Occipital lobe (tissue), 2 donors: ENCODE results near the gene SUPT5H. TPM values are rescaled to one million over a fixed set of nuclear protein-coding genes. Genes with fewer than 3 reads are reported as not detected.
"Not testable (repeated sequence)": the region's sequence is repeated elsewhere in the genome, so short reads cannot be mapped to it uniquely, and the experiment has no call there.

Source experiments
- DNase-seq: peaks from one replicate; lab custom pipeline; 2025; lab: John Stamatoyannopoulos, UW
- total RNA-seq: library from RNA; depleted of rRNA; stranded (reverse); fragments of >200 nt; gene quantifications from one replicate; pipeline ENCODE4 v1.2.3, GENCODE V29; 2014

SUPT5H gene
- total RNA-seq, 1 donor from 2014 or later: 47.9 TPM

- no peak for DNase-seq
Observed at GRCh38 chr19:39425744-39426143, 19.6 kb upstream of the SUPT5H start.

GRCh38 chr19:39426170-39426569 lies 19.2 kb upstream of the SUPT5H start:
- DNase-seq: no peak

- DNase-seq: no peak
Observed at GRCh38 chr19:39427707-39428106, 17.7 kb upstream of the SUPT5H start.

GRCh38 chr19:39428283-39429112 lies 16.9 kb upstream of the SUPT5H start:
- DNase-seq: no peak

GRCh38 chr19:39430675-39431593 lies 14.4 kb upstream of the SUPT5H start:
- DNase-seq: no peak

GRCh38 chr19:39432677-39433025 lies 12.7 kb upstream of the SUPT5H start:
- no peak for DNase-seq

- DNase-seq: no peak
Observed at GRCh38 chr19:39433480-39434079, 11.8 kb upstream of the SUPT5H start.

GRCh38 chr19:39434123-39435076 lies 11.0 kb upstream of the SUPT5H start:
- no peak for DNase-seq

- peak; percentile 98 for DNase-seq
Observed at GRCh38 chr19:39435499-39436349, 9.7 kb upstream of the SUPT5H start, which contains the start of gene RPS16. RPS16 (minus strand) TSS chr19:39435949; CDS start chr19:39435895, 54 bp downstream.

GRCh38 chr19:39436350-39436716 lies 9.0 kb upstream of the SUPT5H start:
- no peak for DNase-seq

- DNase-seq: no peak
Observed at GRCh38 chr19:39438270-39438934, 7.0 kb upstream of the SUPT5H start.

- no peak for DNase-seq
Observed at GRCh38 chr19:39444598-39445195, 685 bp upstream of the SUPT5H start.

GRCh38 chr19:39446365-39447084 lies 1.1 kb downstream of the SUPT5H start:
- DNase-seq: no peak

- DNase-seq: no peak
Observed at GRCh38 chr19:39448271-39448670, 2.9 kb downstream of the SUPT5H start.

GRCh38 chr19:39449116-39449797 lies 3.9 kb downstream of the SUPT5H start:
- DNase-seq: no peak

GRCh38 chr19:39451257-39451656 lies 5.9 kb downstream of the SUPT5H start:
- not testable (repeated sequence) for DNase-seq

- DNase-seq: no peak
Observed at GRCh38 chr19:39463403-39463802, 18.0 kb downstream of the SUPT5H start.
